Measurements from ENCODE around the gene AEBP1. TPM values are rescaled to one million over a fixed set of nuclear protein-coding genes. Genes with fewer than 3 reads are reported as not detected.
A peak's percentile ranks its signal among the peaks of the same experiment; 100 is the strongest.

Gene AEBP1
- total and polyA plus RNA-seq, 9 donors: 137 to 563 (median 283) TPM

DNA sequence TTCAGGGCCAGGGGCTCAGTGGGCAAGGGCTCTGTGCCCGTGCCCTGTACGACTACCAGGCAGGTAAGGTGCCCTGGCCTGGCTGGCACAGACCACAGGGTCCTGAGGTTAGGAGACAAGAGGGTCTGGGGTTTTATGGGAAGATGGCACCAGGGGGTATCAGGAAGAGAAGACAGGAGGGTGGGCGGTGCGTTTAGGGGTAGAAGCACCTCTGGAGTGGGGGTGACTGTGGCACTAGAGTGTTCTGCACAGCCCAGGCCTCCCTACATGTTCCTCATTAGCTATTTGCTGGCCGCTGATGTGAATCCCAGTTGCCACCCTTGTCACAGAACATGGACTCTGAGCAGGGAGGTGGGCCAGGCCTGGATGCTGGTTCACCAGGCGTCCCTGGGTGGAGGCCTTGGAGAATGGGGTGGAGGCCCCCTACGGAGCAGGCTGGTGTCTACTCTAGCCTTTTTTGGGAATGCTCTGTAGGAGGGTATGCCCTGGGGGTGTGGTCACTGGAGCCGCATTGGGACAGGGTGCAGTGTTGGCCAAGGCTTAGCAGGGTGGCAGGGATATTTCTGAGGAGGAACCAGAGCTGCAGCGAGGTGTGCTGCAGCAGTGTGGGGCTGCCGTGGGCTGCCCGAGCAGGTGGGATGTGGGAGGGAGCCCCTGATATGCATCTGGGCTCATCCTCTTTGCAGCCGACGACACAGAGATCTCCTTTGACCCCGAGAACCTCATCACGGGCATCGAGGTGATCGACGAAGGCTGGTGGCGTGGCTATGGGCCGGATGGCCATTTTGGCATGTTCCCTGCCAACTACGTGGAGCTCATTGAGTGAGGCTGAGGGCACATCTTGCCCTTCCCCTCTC, 43.8 kb upstream of the AEBP1 start:
- no peak for TF ChIP-seq POLR2A (IDR thresholded peaks at IDR 0.05)
- intact Hi-C loops (cut with DNase I): no loop called here
- Histone ChIP-seq H3K36me3 (no peaks in the 10 kb centered on the region), H3K4me3 (no peak overlapping the region), H3K27ac (no peak overlapping the region), H3K9me3 (no peaks in the 10 kb centered on the region), H3K27me3 (no peaks in the 10 kb centered on the region), H3K4me1 (ENCODE audit: insufficient read depth) (peaks cover 11% of the 10 kb centered on the region)
- WGBS, 3 donors: 84 to 86% (median 84%) methylated on average over 21 of the region's 21 CpGs
- peak in 2 of 5 donors; percentile 13 to 28 for DNase-seq

DNA sequence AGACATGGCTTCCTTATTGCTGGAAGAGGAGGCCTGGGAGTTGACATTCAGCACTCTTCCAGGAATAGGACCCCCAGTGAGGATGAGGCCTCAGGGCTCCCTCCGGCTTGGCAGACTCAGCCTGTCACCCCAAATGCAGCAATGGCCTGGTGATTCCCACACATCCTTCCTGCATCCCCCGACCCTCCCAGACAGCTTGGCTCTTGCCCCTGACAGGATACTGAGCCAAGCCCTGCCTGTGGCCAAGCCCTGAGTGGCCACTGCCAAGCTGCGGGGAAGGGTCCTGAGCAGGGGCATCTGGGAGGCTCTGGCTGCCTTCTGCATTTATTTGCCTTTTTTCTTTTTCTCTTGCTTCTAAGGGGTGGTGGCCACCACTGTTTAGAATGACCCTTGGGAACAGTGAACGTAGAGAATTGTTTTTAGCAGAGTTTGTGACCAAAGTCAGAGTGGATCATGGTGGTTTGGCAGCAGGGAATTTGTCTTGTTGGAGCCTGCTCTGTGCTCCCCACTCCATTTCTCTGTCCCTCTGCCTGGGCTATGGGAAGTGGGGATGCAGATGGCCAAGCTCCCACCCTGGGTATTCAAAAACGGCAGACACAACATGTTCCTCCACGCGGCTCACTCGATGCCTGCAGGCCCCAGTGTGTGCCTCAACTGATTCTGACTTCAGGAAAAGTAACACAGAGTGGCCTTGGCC, 43.0 kb upstream of the AEBP1 start:
- intact Hi-C loops (cut with DNase I): no loop called here
- Histone ChIP-seq H3K4me3 (no peak overlapping the region), H3K9me3 (no peaks in the 10 kb centered on the region), H3K36me3 (no peaks in the 10 kb centered on the region), H3K27me3 (no peaks in the 10 kb centered on the region), H3K4me1 (ENCODE audit: insufficient read depth) (peaks cover 14% of the 10 kb centered on the region), H3K27ac (no peak overlapping the region)
- peak in 2 of 5 donors; percentile 16 to 20 for DNase-seq
- WGBS, 3 donors: 57 to 77% (median 70%) methylated on average over 8 of the region's 8 CpGs
- no peak for TF ChIP-seq POLR2A (IDR thresholded peaks at IDR 0.05)
- TF ChIP-seq EP300 (IDR thresholded peaks at IDR 0.05): no peak
- TF ChIP-seq, protein P1, sequence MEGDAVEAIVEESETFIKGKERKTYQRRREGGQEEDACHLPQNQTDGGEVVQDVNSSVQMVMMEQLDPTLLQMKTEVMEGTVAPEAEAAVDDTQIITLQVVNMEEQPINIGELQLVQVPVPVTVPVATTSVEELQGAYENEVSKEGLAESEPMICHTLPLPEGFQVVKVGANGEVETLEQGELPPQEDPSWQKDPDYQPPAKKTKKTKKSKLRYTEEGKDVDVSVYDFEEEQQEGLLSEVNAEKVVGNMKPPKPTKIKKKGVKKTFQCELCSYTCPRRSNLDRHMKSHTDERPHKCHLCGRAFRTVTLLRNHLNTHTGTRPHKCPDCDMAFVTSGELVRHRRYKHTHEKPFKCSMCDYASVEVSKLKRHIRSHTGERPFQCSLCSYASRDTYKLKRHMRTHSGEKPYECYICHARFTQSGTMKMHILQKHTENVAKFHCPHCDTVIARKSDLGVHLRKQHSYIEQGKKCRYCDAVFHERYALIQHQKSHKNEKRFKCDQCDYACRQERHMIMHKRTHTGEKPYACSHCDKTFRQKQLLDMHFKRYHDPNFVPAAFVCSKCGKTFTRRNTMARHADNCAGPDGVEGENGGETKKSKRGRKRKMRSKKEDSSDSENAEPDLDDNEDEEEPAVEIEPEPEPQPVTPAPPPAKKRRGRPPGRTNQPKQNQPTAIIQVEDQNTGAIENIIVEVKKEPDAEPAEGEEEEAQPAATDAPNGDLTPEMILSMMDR (IDR thresholded peaks at IDR 0.05): no peak

DNA sequence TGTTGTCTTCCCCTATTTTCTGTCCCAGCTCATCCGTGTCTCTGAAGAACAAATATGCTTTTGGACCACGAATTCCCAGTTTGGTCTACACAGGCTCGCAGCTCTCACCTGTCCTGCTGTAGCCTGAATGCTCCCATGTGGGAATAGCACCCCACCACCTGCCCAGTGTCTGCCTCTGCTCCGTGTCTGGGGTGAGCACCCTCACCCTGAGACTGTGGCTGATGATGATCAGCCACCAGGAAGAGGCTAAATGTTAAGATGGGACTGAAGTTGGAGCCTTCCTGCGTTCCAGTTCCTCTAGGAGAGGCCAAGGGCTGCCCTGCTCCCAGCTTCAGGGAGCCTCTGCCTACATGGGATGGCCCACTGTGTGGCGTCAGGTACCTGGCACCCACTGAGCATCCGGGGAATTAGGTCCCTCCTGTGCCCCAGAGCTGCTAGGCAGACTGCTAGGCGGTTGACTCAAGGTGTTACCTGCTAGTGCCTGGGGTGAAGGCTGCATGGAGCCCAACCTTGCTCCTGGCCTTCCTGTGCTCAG, 42.4 kb upstream of the AEBP1 start:
- peaks cover 15% of the 10 kb centered on the region for H3K4me1 ChIP-seq (ENCODE audit: insufficient read depth)
- no peaks in the 10 kb centered on the region for H3K36me3 ChIP-seq
- no peak for TF ChIP-seq EP300 (IDR thresholded peaks at IDR 0.05)
- peak in 1 of 5 donors; percentile 10 for DNase-seq
- no peaks in the 10 kb centered on the region for H3K27me3 ChIP-seq
- H3K27ac ChIP-seq: no peak overlapping the region
- no peak overlapping the region for H3K4me3 ChIP-seq
- 74 to 80% (median 78%) methylated on average over 8 of the region's 8 CpGs for WGBS, 3 donors
- H3K9me3 ChIP-seq: no peaks in the 10 kb centered on the region
- intact Hi-C loops (cut with DNase I): no loop called here

DNA sequence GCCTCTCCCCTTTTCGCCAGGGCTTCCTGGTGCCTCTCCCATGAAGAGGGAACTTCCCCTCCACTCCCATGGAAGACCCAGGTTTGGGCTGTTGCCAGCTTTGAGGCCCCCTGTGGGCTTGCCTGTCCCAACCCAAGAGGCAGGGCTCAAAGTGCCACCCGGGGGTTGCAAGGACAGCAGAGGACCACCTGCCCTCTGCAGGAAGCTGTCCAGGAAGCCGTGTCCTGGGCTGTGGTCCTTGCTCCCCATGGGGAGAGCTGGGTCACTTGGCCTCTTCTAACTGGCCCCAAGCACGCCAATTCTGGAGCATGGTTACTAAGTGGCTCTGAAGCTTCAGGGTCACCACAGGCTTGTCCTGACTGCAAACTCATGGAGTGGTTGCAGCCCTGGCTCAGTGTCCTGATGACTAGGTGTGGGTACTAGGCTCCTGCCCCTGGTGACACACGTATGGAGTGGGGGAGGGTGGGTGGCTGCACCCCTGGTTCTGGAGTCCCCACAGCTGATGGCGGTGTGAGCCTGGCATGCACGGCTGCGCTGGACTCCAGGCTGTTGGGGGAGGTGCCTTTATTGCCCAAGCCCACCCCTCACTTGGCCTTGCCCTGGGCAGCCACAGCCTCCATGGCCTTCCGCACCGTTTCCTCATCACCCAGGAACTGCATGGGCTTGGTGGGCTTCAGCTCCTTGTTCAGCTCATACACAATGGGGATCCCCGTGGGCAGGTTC, 41.8 kb upstream of the AEBP1 start:
- no peak for TF ChIP-seq POLR2A (IDR thresholded peaks at IDR 0.05)
- TF ChIP-seq, protein P1 (IDR thresholded peaks at IDR 0.05): no peak
- no peak for TF ChIP-seq EP300 (IDR thresholded peaks at IDR 0.05)
- Histone ChIP-seq H3K36me3 (no peaks in the 10 kb centered on the region), H3K4me1 (ENCODE audit: insufficient read depth) (peaks cover 15% of the 10 kb centered on the region), H3K27me3 (no peaks in the 10 kb centered on the region), H3K4me3 (no peak overlapping the region), H3K9me3 (no peaks in the 10 kb centered on the region), H3K27ac (no peak overlapping the region)
- WGBS, 3 donors: 78 to 81% (median 80%) methylated on average over 8 to 11 of the region's 11 CpGs
- intact Hi-C loops (cut with DNase I): no loop called here
- peak in 2 of 5 donors; percentile 37 to 44 for DNase-seq

DNA sequence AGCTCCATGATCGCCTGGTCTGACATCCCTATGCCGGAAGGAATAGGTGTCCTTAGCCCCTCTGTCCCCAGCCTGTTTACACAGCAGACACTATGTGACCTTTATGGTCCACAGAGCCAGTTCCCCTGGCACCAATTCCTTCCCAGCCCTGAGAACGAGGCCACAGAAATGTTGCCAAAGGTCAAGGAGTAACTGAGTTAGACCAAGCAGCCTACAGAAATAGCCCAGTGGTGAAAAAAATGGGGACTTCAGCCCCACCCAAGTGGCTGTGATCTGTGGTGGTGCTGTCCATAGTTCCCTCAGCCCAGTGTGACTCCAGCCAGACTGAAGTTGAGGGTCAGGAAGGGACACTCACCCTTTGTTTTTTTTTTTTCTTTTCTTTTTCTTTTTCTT, 41.2 kb upstream of the AEBP1 start:
- Histone ChIP-seq H3K36me3 (no peaks in the 10 kb centered on the region), H3K4me1 (ENCODE audit: insufficient read depth) (peaks cover 15% of the 10 kb centered on the region), H3K27me3 (no peaks in the 10 kb centered on the region), H3K27ac (no peak overlapping the region), H3K4me3 (no peak overlapping the region), H3K9me3 (no peaks in the 10 kb centered on the region)
- TF ChIP-seq, protein P1 (IDR thresholded peaks at IDR 0.05): no peak
- no peak for TF ChIP-seq POLR2A (IDR thresholded peaks at IDR 0.05)
- no peak for TF ChIP-seq EP300 (IDR thresholded peaks at IDR 0.05)
- intact Hi-C loops (cut with DNase I): no loop called here
- peak in 1 of 5 donors; percentile 26 for DNase-seq
- 57 to 61% (median 61%) methylated on average over 3 of the region's 3 CpGs for WGBS, 3 donors
